Colonic mucosa (tissue), 4 donors: ENCODE results near the gene GPC6. TPM values are rescaled to one million over a fixed set of nuclear protein-coding genes. Genes with fewer than 3 reads are reported as not detected.

Experiments
- DNase-seq: peaks from one replicate; pipeline ENCODE4 v3.0.0-alpha.2; 2020
- H3K27ac ChIP-seq: fragments of 200-600 bp; one replicate; pipeline ENCODE4 v1.8.0; 2021
- H3K27me3 ChIP-seq: fragments of 200-600 bp; one replicate; pipeline ENCODE4 v1.8.0; 2021
- H3K36me3 ChIP-seq: fragments of 200-600 bp; one replicate; pipeline ENCODE4 v1.8.0; 2021
- H3K4me1 ChIP-seq: fragments of 200-600 bp; one replicate; pipeline ENCODE4 v1.8.0; 2021; ENCODE audit warnings: mild to moderate bottlenecking
- H3K4me3 ChIP-seq: fragments of 200-600 bp; one replicate; pipeline ENCODE4 v1.8.0; 2021
- H3K9ac ChIP-seq, 2 donors: one replicate each; pipeline ENCODE4 v1.7.0; 2013; ENCODE audit warnings: control low read depth in 2 of 2, low read depth in 2 of 2, low read length in 2 of 2
- H3K9me3 ChIP-seq: fragments of 200-600 bp; one replicate; pipeline ENCODE4 v1.8.0; 2021
- CTCF ChIP-seq: fragments of 200-600 bp; IDR thresholded peaks from one replicate; pipeline ENCODE4 v1.8.0; 2022; ENCODE audit warnings: antibody characterized with exemption, mild to moderate bottlenecking
- intact Hi-C: fragments of 100-400 bp; cut with DNase I; formaldehyde crosslinking; loops from one replicate; pipeline ENCODE4 v1.14.1; 2022
- total RNA-seq, 2 donors: library from RNA; stranded (reverse); fragmentation: NEBNext Ultra II Directional in 1 of 2; extraction: Animal tissue kit (Norgen Biotek cat#: 25700) in 1 of 2; gene quantifications; one replicate each; pipeline ENCODE4 v1.2.1, GENCODE V29; 2021
- donor health status: healthy.
- donor health status: DM: no; HTN: no; CAD: no.
- donor health status: DM: no; HTN: no; CAD: no.

The GPC6 gene
- total RNA-seq, 2 donors from 2014 or later: 2.3 to 4.0 TPM

GRCh38 chr13:94309997-94310855 is 1083.6 kb downstream of the GPC6 start:
- intact Hi-C loops: no loop called here
- Histone ChIP-seq H3K9ac (no peak overlapping the region), H3K27ac (no peak overlapping the region)

GRCh38 chr13:94311893-94312292 is 1085.3 kb downstream of the GPC6 start:
- TF ChIP-seq CTCF: no peak
- H3K27ac ChIP-seq: no peak overlapping the region
- DNase-seq: no peak
- H3K36me3 ChIP-seq: no peaks in the 10 kb centered on the region
- H3K9me3 ChIP-seq: no peaks in the 10 kb centered on the region
- no peaks in the 10 kb centered on the region for H3K27me3 ChIP-seq
- intact Hi-C loops: no loop called here
- H3K4me1 ChIP-seq: no peaks in the 10 kb centered on the region
- no peak overlapping the region for H3K4me3 ChIP-seq
- no peak overlapping the region for H3K9ac ChIP-seq

More at GRCh38 chr13:94309997-94310855, 1083.6 kb downstream of the GPC6 start:
- H3K36me3 ChIP-seq: no peaks in the 10 kb centered on the region
- no peak for TF ChIP-seq CTCF
- no peak for DNase-seq
- no peaks in the 10 kb centered on the region for H3K4me1 ChIP-seq
- H3K4me3 ChIP-seq: no peak overlapping the region
- H3K27me3 ChIP-seq: no peaks in the 10 kb centered on the region
- H3K9me3 ChIP-seq: no peaks in the 10 kb centered on the region

GRCh38 chr13:94312511-94313216 is 1086.1 kb downstream of the GPC6 start:
- DNase-seq: no peak
- H3K9ac ChIP-seq: no peak overlapping the region
- H3K27ac ChIP-seq: peak overlapping the region; percentile 11

GRCh38 chr13:94313321-94313910 is 1086.8 kb downstream of the GPC6 start:
- no peak for TF ChIP-seq CTCF
- no peaks in the 10 kb centered on the region for H3K36me3 ChIP-seq
- no peak overlapping the region for H3K9ac ChIP-seq
- intact Hi-C loops: no loop called here
- no peaks in the 10 kb centered on the region for H3K9me3 ChIP-seq
- H3K27ac ChIP-seq: no peak overlapping the region
- H3K4me3 ChIP-seq: no peak overlapping the region
- DNase-seq: no peak
- H3K27me3 ChIP-seq: no peaks in the 10 kb centered on the region
- no peaks in the 10 kb centered on the region for H3K4me1 ChIP-seq

More at GRCh38 chr13:94312511-94313216, 1086.1 kb downstream of the GPC6 start:
- Histone ChIP-seq H3K4me3 (no peak overlapping the region), H3K36me3 (no peaks in the 10 kb centered on the region), H3K4me1 (no peaks in the 10 kb centered on the region), H3K27me3 (no peaks in the 10 kb centered on the region), H3K9me3 (no peaks in the 10 kb centered on the region)
- no peak for TF ChIP-seq CTCF
- intact Hi-C loops: no loop called here

GRCh38 chr13:94313926-94314325 is 1087.3 kb downstream of the GPC6 start:
- H3K9ac ChIP-seq: no peak overlapping the region
- no peak overlapping the region for H3K27ac ChIP-seq
- H3K9me3 ChIP-seq: no peaks in the 10 kb centered on the region
- no peaks in the 10 kb centered on the region for H3K36me3 ChIP-seq
- H3K4me1 ChIP-seq: no peaks in the 10 kb centered on the region
- intact Hi-C loops: no loop called here
- TF ChIP-seq CTCF: no peak
- no peak for DNase-seq
- H3K4me3 ChIP-seq: no peak overlapping the region
- no peaks in the 10 kb centered on the region for H3K27me3 ChIP-seq
